Esophagus muscularis mucosa (tissue), 4 donors: Measurements from ENCODE around the gene CLCN3. TPM values are rescaled to one million over a fixed set of nuclear protein-coding genes. Genes with fewer than 3 reads are reported as not detected.

ENCODE experiments used
- DNase-seq: peaks from one replicate; pipeline ENCODE4 v3.0.0-alpha.2; 2017; ENCODE audit errors: extremely low spot score
- H3K27ac ChIP-seq, 4 donors: fragments of 200-600 bp; sonication (generic); replicated peaks in 1 of 4; 1 replicate in 3 of 4; 2 replicates in 1 of 4; pipeline ENCODE4 v1.5.1; 2016 to 2019; ENCODE audit warnings: mild to moderate bottlenecking in 1 of 4
- H3K27me3 ChIP-seq, 4 donors: fragments of 200-600 bp; sonication (generic); one replicate each; pipeline versions ENCODE4 v1.5.1 to v1.6.0; 2016 to 2019
- H3K36me3 ChIP-seq, 4 donors: fragments of 200-600 bp; sonication (generic); one replicate each; pipeline ENCODE4 v1.5.1; 2016 to 2019
- H3K4me1 ChIP-seq, 4 donors: fragments of 200-600 bp; sonication (generic); one replicate each; pipeline ENCODE4 v1.5.1; 2016 to 2019
- H3K4me3 ChIP-seq, 4 donors: fragments of 200-600 bp; sonication (generic); 1 replicate in 2 of 4; 2 replicates in 2 of 4; pipeline ENCODE4 v1.5.1; 2016 to 2019; ENCODE audit warnings: mild to moderate bottlenecking in 4 of 4, moderate library complexity in 1 of 4
- H3K9me3 ChIP-seq, 4 donors: fragments of 200-600 bp; sonication (generic); 1 replicate in 3 of 4; 2 replicates in 1 of 4; pipeline ENCODE4 v1.5.1; 2016 to 2019
- EP300 ChIP-seq: sonication (generic); formaldehyde crosslinking; IDR thresholded peaks from one replicate; pipeline ENCODE4 v1.6.1; 2017; ENCODE audit warnings: antibody characterized with exemption
- POLR2A ChIP-seq: fragments of 450-650 bp; IDR thresholded peaks from one replicate; pipeline ENCODE4 v1.6.1; 2017; ENCODE audit warnings: antibody characterized with exemption, moderate library complexity, mild to moderate bottlenecking, low read depth
- POLR2AphosphoS5 ChIP-seq, 2 donors: sonication (generic); formaldehyde crosslinking; IDR thresholded peaks; one replicate each; pipeline ENCODE4 v1.6.1; 2017; ENCODE audit warnings: antibody characterized with exemption in 2 of 2
- WGBS: methylation state at CpG from one replicate; pipeline ENCODE4 v1.1.5; 2018; 5-methylcytosine and 5-hydroxymethylcytosine counted together
- intact Hi-C: fragments of 100-400 bp; cut with DNase I; formaldehyde crosslinking; loops from one replicate; pipeline ENCODE4 v1.15.1; 2023
- total RNA-seq, 4 donors: library from RNA; depleted of rRNA; stranded (reverse); fragments of >200 nt; gene quantifications; one replicate each; pipeline versions ENCODE4 v1.1.0 to v1.2.1, GENCODE V29; 2016
- TF ChIP-seq, protein P1 (sequence below), 3 experiments: fragments of 200-600 bp in 2 of 3; fragments of 450-650 bp in 1 of 3; sonication (generic) in 2 of 3; IDR thresholded peaks; one replicate each; pipeline ENCODE4 v1.5.1; 2017 to 2019; ENCODE audit warnings: antibody characterized with exemption in 3 of 3, mild to moderate bottlenecking in 2 of 3, moderate library complexity in 1 of 3

CLCN3 gene
- total RNA-seq, 4 donors from 2014 or later: 11.2 to 17.7 (median 14.9) TPM

GRCh38 chr4:169758401-169758962, 138.1 kb downstream of the CLCN3 start:
- no peak for DNase-seq
- peaks cover 0 to under 1% (median under 1%) of the 10 kb centered on the region in 4 donors for H3K36me3 ChIP-seq
- peaks cover 10 to 25% (median 23%) of the 10 kb centered on the region in 4 donors for H3K4me1 ChIP-seq
- TF ChIP-seq POLR2A: no peak
- TF ChIP-seq EP300: no peak
- no peak for TF ChIP-seq POLR2AphosphoS5 (IDR thresholded peaks at IDR 0.05)
- intact Hi-C loops: loop anchor here (5.0 kb wide), 2 partner anchors 136 to 269 kb away; partner anchors contain the start of genes CLCN3 and MFAP3L
- 72% methylated on average over 11 of the region's 11 CpGs for whole genome bisulfite sequencing
- H3K9me3 ChIP-seq: no peaks in the 10 kb centered on the region
- no peaks in the 10 kb centered on the region for H3K27me3 ChIP-seq
- H3K27ac ChIP-seq: peak overlapping the region; percentile 70 to 86 (median 78)
- peak overlapping the region; percentile 75 to 91 (median 80) for H3K4me3 ChIP-seq

GRCh38 chr4:169761846-169762245, 141.5 kb downstream of the CLCN3 start:
- intact Hi-C loops: no loop called here
- TF ChIP-seq POLR2AphosphoS5 (IDR thresholded peaks at IDR 0.05) (no peak), EP300 (no peak), POLR2A (no peak)
- TF ChIP-seq, protein P1, sequence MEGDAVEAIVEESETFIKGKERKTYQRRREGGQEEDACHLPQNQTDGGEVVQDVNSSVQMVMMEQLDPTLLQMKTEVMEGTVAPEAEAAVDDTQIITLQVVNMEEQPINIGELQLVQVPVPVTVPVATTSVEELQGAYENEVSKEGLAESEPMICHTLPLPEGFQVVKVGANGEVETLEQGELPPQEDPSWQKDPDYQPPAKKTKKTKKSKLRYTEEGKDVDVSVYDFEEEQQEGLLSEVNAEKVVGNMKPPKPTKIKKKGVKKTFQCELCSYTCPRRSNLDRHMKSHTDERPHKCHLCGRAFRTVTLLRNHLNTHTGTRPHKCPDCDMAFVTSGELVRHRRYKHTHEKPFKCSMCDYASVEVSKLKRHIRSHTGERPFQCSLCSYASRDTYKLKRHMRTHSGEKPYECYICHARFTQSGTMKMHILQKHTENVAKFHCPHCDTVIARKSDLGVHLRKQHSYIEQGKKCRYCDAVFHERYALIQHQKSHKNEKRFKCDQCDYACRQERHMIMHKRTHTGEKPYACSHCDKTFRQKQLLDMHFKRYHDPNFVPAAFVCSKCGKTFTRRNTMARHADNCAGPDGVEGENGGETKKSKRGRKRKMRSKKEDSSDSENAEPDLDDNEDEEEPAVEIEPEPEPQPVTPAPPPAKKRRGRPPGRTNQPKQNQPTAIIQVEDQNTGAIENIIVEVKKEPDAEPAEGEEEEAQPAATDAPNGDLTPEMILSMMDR (IDR thresholded peaks at IDR 0.05): no peak
- Histone ChIP-seq H3K9me3 (no peaks in the 10 kb centered on the region), H3K4me3 (no peak overlapping the region), H3K36me3 (no peaks in the 10 kb centered on the region), H3K27me3 (no peaks in the 10 kb centered on the region), H3K27ac (no peak overlapping the region), H3K4me1 (peaks cover 3 to 11% (median 10%) of the 10 kb centered on the region in 4 donors)
- DNase-seq: no peak
- 65% methylated on average over 4 of the region's 4 CpGs for WGBS

DNA sequence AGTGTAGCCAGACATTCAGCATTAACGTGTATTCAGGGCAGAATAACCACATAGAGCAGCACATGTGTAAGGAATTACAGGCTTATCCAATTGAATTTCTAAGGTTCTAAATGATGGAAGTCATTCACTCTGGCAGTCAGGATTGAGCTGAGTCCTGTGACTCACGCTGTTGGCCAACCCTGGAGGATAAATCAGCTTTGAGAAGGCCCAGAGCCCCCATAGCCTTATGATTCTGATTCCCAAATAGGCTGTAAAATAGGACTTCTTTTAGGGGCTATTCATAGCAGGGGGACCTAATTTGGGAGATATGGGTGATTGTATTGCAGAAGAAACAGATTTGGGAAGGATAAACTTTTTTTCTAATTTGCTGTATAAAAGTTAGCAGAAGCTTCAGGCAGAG, 145.5 kb downstream of the CLCN3 start:
- 70% methylated on average over 2 of the region's 2 CpGs for WGBS
- Histone ChIP-seq H3K27me3 (no peaks in the 10 kb centered on the region), H3K36me3 (no peaks in the 10 kb centered on the region), H3K4me3 (no peak overlapping the region), H3K27ac (no peak overlapping the region), H3K4me1 (no peaks in the 10 kb centered on the region), H3K9me3 (no peaks in the 10 kb centered on the region)
- intact Hi-C loops: no loop called here
- TF ChIP-seq EP300: no peak
- TF ChIP-seq, protein P1 (IDR thresholded peaks at IDR 0.05): no peak
- no peak for DNase-seq

DNA sequence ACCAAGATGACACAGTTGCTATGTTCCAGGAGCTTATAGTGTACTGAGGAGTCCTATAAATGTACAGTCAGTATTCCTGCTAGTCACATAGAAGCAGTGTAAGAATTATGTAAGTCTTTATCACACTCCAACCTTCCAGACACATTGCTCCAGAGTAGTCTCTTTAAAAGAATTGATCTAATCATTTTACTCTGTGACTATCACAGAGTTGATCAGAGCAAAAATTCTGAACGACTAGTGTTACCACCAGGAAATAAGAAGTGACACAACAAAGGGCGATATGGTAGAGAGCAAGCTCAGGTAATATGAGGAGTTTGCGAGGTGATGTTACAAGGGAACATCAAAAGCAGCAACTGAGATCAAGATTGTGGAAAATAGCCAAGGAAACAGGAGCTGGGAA, 146.4 kb downstream of the CLCN3 start:
- Histone ChIP-seq H3K36me3 (no peaks in the 10 kb centered on the region), H3K27ac (no peak overlapping the region), H3K27me3 (no peaks in the 10 kb centered on the region), H3K4me1 (no peaks in the 10 kb centered on the region), H3K9me3 (no peaks in the 10 kb centered on the region), H3K4me3 (no peak overlapping the region)
- WGBS: 85% methylated on average over 3 of the region's 3 CpGs
- intact Hi-C loops: no loop called here
- no peak for TF ChIP-seq POLR2AphosphoS5 (IDR thresholded peaks at IDR 0.05)
- no peak for TF ChIP-seq EP300
- TF ChIP-seq POLR2A: no peak
- TF ChIP-seq, protein P1 (IDR thresholded peaks at IDR 0.05): no peak
- DNase-seq: no peak

DNA sequence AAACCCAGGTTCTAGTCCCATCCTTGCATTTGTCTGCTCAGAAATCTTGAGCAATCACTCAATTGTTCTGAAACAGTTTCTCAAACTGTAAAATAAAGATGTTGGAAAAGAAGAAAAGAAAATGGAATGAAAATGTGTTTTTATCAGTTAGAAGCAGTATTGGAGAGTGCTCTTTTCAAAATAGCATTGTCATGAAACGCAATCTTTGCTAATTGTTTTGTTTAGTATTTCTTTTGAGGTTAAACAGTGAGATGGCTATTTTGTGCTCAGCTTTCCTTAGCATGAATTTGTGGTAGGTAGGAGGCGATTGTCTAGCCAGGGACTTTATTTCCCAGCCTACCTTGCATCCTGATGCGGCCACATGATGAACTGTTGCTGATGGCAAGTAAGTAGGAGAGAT, 148.0 kb downstream of the CLCN3 start:
- DNase-seq: no peak
- no peaks in the 10 kb centered on the region for H3K36me3 ChIP-seq
- H3K27me3 ChIP-seq: no peaks in the 10 kb centered on the region
- no peak overlapping the region for H3K4me3 ChIP-seq
- H3K9me3 ChIP-seq: no peaks in the 10 kb centered on the region
- TF ChIP-seq POLR2AphosphoS5 (IDR thresholded peaks at IDR 0.05) (no peak), EP300 (no peak), POLR2A (no peak)
- TF ChIP-seq, protein P1 (IDR thresholded peaks at IDR 0.05): no peak
- H3K4me1 ChIP-seq: no peaks in the 10 kb centered on the region
- WGBS: 95% methylated on average over 3 of the region's 3 CpGs
- intact Hi-C loops: no loop called here
- H3K27ac ChIP-seq: no peak overlapping the region
